Kidney epithelial cell (primary cell): ENCODE results near the gene ZMYM1. TPM values are rescaled to one million over a fixed set of nuclear protein-coding genes. Genes with fewer than 3 reads are reported as not detected.
A peak's percentile ranks its signal among the peaks of the same experiment; 100 is the strongest.

Source experiments
- DNase-seq: peaks from one replicate; pipeline ENCODE4 v3.0.0-alpha.2; 2010; ENCODE audit warnings: low read depth
- H3K27me3 ChIP-seq: 2 replicates; pipeline ENCODE4 v1.6.0; 2011; ENCODE audit warnings: low read length; ENCODE audit not compliant: control insufficient read depth, insufficient read depth
- H3K36me3 ChIP-seq: 2 replicates; pipeline ENCODE4 v1.5.1; 2011; ENCODE audit warnings: low read length; ENCODE audit not compliant: control insufficient read depth, insufficient read depth
- H3K4me3 ChIP-seq: 2 replicates; pipeline ENCODE4 v1.5.1; 2011; ENCODE audit warnings: low read depth, mild to moderate bottlenecking, control low read depth, low read length
- CTCF ChIP-seq: IDR thresholded peaks from 2 replicates; pipeline ENCODE4 v1.5.1; 2011; ENCODE audit warnings: mild to moderate bottlenecking, moderate library complexity, low read length, control low read depth, inconsistent platforms; ENCODE audit not compliant: insufficient read depth, poor library complexity, severe bottlenecking
- total RNA-seq: library from RNA; depleted of rRNA; stranded (reverse); fragments of >200 nt; gene quantifications from 2 replicates; pipeline ENCODE4 v1.2.3, GENCODE V29; 2015

Gene ZMYM1
- total RNA-seq, 1 donor from 2014 or later: 13.0 TPM

GRCh38 chr1:35085421-35085820, 6.2 kb downstream of the ZMYM1 start:
- no peak for DNase-seq
- Histone ChIP-seq H3K27me3 (no peaks in the 10 kb centered on the region), H3K36me3 (no peaks in the 10 kb centered on the region), H3K4me3 (no peak overlapping the region)
- TF ChIP-seq CTCF: no peak

GRCh38 chr1:35097224-35097623, 18.0 kb downstream of the ZMYM1 start:
- H3K36me3 ChIP-seq: no peaks in the 10 kb centered on the region
- peak; percentile 41 for DNase-seq

GRCh38 chr1:35111106-35111505, 31.9 kb downstream of the ZMYM1 start:
- peak; percentile 41 for DNase-seq
- no peak for TF ChIP-seq CTCF
- Histone ChIP-seq H3K4me3 (no peak overlapping the region), H3K27me3 (no peaks in the 10 kb centered on the region), H3K36me3 (no peaks in the 10 kb centered on the region)

More at GRCh38 chr1:35097224-35097623, 18.0 kb downstream of the ZMYM1 start:
- TF ChIP-seq CTCF: no peak
- no peak overlapping the region for H3K4me3 ChIP-seq
- no peaks in the 10 kb centered on the region for H3K27me3 ChIP-seq

DNA sequence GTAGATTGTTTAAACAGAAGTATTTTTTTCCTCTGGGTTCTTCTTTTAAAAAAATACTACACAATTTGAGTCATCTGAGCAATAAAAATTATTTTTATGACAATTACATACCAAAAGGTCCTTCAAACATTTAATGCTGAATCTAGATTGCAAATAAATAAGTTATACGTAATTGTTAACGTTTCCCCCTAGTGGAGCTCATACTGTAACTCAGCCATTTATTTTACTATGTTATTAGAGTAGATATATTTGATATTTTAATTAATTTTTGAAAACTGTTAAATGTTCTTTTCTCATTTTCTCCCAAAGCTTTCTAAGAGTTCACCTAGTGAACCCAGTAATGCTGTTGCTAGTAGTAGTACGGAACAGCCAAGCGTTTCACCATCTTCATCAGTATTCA, 33.5 kb downstream of the ZMYM1 start:
- no peak overlapping the region for H3K4me3 ChIP-seq
- peak; percentile 9 for TF ChIP-seq CTCF
- DNase-seq: no peak
- no peaks in the 10 kb centered on the region for H3K27me3 ChIP-seq
- H3K36me3 ChIP-seq: no peaks in the 10 kb centered on the region

DNA sequence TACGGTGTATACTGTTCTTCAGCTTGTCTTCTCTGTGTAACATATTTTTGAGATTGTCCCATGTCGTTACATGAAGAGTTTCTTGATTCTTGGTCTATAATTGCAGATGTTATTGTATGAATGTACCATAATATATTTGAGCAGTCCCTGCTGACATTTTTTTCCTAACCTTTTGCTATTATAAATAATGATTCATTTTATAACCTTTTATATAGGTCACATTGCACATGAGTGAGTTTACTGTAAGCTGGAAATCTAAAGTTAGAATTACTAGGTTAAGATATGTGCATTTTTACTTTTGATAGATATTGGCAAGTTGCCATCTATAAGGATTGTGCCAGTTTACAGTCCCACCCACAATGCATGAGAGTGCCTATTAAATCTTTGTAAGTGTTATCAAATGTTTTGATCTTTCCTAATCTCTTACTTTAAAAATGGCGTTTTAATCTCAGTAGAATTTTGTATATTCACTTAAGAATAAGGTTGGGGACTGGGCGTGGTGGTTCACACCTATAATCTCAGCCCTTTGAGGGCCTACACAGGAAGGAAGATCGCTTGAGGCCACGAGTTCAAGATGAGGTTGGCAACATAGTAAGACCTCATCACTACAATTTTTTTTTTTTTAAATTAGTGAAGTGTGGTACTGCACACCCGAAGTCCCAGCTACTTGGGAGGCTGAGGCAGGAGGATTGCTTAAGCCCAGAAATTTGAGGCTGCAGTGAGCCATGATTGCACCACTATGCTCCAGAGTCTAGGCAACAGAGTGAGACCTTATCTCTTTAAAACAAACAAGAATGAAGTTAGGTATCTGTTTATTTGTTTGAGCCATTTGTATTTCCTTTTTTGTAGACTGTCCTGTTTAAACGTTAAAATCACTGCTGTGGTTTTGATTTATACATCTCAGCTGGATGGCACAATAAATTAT, 36.5 kb downstream of the ZMYM1 start:
- Histone ChIP-seq H3K27me3 (no peaks in the 10 kb centered on the region), H3K36me3 (no peaks in the 10 kb centered on the region), H3K4me3 (no peak overlapping the region)

More for the DNA sequence above, 36.5 kb downstream of the ZMYM1 start:
- no peak for TF ChIP-seq CTCF
- no peak for DNase-seq
